Prostate gland (tissue), 2 donors: ENCODE data around the gene CARMIL1. TPM values are rescaled to one million over a fixed set of nuclear protein-coding genes. Genes with fewer than 3 reads are reported as not detected.

Experiments
- DNase-seq: peaks from one replicate; pipeline ENCODE4 v3.0.0-alpha.2; 2019; ENCODE audit warnings: low spot score
- H3K27ac ChIP-seq, 2 donors: fragments of 200-600 bp; sonication (generic); 2 replicates each; pipeline ENCODE4 v1.5.1; 2017 to 2019
- H3K27me3 ChIP-seq: fragments of 200-600 bp; sonication (generic); replicated peaks from 2 replicates; pipeline ENCODE4 v1.5.1; 2019; ENCODE audit not compliant: insufficient read depth
- H3K36me3 ChIP-seq, 2 donors: fragments of 200-600 bp; sonication (generic); 1 replicate in 1 of 2; 2 replicates in 1 of 2; pipeline versions ENCODE4 v1.5.1 to v1.8.1; 2017 to 2019
- H3K4me1 ChIP-seq: fragments of 200-600 bp; sonication (generic); replicated peaks from 2 replicates; pipeline ENCODE4 v1.5.1; 2019
- H3K4me3 ChIP-seq, 2 donors: fragments of 200-600 bp; sonication (generic); 2 replicates each; pipeline ENCODE4 v1.5.1; 2017 to 2019
- H3K9me3 ChIP-seq: fragments of 200-600 bp; sonication (generic); 2 replicates; pipeline ENCODE4 v1.5.1; 2017
- POLR2A ChIP-seq: fragments of 450-650 bp; IDR thresholded peaks from one replicate; pipeline ENCODE4 v1.6.1; 2016; ENCODE audit warnings: antibody characterized with exemption, mild to moderate bottlenecking
- POLR2AphosphoS5 ChIP-seq: sonication (generic); formaldehyde crosslinking; IDR thresholded peaks from one replicate; pipeline ENCODE4 v1.6.1; 2017; ENCODE audit warnings: antibody characterized with exemption
- WGBS: methylation state at CpG from one replicate; pipeline ENCODE4 v1.1.5; 2018; 5-methylcytosine and 5-hydroxymethylcytosine counted together
- intact Hi-C: fragments of 100-400 bp; cut with DNase I; formaldehyde crosslinking; loops from one replicate; pipeline ENCODE4 v1.14.2; 2022
- total RNA-seq, 2 donors: library from RNA; depleted of rRNA; stranded (reverse); fragments of >200 nt; gene quantifications; one replicate each; pipeline ENCODE4 v1.1.0, GENCODE V29; 2016
- TF ChIP-seq, protein P1 (sequence below), 4 experiments: fragments of 200-600 bp in 2 of 4; fragments of 450-650 bp in 2 of 4; sonication (generic) in 2 of 4; IDR thresholded peaks; 1 replicate in 3 of 4; 2 replicates in 1 of 4; pipeline ENCODE4 v1.5.1; 2016 to 2019; ENCODE audit warnings: antibody characterized with exemption in 4 of 4, mild to moderate bottlenecking in 2 of 4, moderate library complexity in 2 of 4

The CARMIL1 gene
- total RNA-seq, 2 donors from 2014 or later = 12.9 to 71.7 TPM

DNA sequence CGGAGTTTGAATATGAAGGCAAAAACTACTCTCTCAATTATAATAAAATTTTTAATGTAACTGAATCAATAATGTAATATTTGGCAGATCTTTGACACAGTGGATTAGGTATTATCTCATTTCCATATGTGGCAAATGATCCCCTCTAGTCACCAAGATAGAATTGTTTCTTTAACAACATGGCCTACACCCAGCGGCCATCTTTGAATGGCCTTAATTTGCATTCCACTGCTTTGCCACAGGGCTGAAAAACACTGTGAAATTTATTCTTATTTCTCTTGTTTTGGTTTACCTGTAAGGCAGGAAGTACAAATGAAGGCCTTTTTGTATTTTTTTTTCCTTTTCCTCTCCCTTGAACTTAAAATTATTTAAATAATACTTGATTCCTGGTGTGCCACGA is 210.2 kb downstream of the CARMIL1 start:
- Histone ChIP-seq H3K9me3 (no peaks in the 10 kb centered on the region), H3K27me3 (no peaks in the 10 kb centered on the region), H3K4me1 (no peaks in the 10 kb centered on the region), H3K27ac (no peak overlapping the region), H3K36me3 (no peaks in the 10 kb centered on the region), H3K4me3 (no peak overlapping the region)
- intact Hi-C loops = no loop called here
- TF ChIP-seq, protein P1, sequence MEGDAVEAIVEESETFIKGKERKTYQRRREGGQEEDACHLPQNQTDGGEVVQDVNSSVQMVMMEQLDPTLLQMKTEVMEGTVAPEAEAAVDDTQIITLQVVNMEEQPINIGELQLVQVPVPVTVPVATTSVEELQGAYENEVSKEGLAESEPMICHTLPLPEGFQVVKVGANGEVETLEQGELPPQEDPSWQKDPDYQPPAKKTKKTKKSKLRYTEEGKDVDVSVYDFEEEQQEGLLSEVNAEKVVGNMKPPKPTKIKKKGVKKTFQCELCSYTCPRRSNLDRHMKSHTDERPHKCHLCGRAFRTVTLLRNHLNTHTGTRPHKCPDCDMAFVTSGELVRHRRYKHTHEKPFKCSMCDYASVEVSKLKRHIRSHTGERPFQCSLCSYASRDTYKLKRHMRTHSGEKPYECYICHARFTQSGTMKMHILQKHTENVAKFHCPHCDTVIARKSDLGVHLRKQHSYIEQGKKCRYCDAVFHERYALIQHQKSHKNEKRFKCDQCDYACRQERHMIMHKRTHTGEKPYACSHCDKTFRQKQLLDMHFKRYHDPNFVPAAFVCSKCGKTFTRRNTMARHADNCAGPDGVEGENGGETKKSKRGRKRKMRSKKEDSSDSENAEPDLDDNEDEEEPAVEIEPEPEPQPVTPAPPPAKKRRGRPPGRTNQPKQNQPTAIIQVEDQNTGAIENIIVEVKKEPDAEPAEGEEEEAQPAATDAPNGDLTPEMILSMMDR (IDR thresholded peaks at IDR 0.05) = no peak
- TF ChIP-seq POLR2A = no peak
- TF ChIP-seq POLR2AphosphoS5 = no peak
- WGBS = 75% methylated on average over 3 of the region's 3 CpGs
- no peak for DNase-seq

DNA sequence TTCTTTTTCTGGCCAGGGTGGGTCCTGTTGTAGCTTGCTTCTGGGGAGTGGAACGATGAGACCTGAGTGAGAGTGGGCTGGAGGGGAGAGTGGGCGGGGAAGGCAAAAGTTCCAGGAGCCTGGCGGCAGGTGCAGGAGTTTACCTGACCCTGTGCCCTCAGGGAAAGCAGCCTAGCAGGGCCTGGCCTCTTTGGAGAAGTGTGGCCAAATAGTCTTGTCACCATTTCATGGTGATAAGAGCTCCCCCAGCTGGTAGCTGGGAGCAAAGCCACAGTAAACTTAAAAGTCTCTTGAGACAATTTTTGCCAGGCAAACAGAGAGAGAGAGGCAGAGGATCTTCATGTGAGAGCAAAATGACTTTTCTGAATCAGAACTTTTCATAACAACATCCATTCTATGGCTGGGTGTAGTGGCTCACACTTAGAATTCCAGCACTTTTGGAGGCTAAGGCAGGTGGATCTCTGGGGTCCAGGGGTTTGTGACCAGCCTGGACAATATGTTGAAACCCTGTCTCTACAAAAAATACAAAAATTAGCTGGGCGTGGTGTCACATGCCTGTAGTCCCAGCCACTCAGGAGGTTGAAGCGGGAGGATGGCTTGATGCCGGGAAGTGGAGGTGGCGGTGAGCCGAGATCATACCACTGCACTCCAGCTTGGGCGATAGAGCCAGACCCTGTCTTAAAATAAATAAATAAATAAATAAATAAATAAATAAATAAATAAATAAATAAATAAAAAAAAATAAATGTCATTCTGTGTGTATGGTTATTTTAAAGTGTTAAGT is 211.0 kb downstream of the CARMIL1 start:
- H3K27me3 ChIP-seq = no peaks in the 10 kb centered on the region
- no peaks in the 10 kb centered on the region for H3K9me3 ChIP-seq
- no peaks in the 10 kb centered on the region for H3K36me3 ChIP-seq
- DNase-seq = peak; percentile 68
- no peak overlapping the region for H3K27ac ChIP-seq
- no peak overlapping the region for H3K4me3 ChIP-seq
- no peaks in the 10 kb centered on the region for H3K4me1 ChIP-seq
- TF ChIP-seq POLR2AphosphoS5 (peak; percentile 48), POLR2A (no peak)
- TF ChIP-seq, protein P1 (IDR thresholded peaks at IDR 0.05) = peak; percentile 32 to 84 (median 76)
- intact Hi-C loops = loop anchor here (1.0 to 10.0 kb wide), 2 partner anchors 65 to 211 kb away; partner anchors contain the start of gene CARMIL1
- WGBS = 61% methylated on average over 9 of the region's 9 CpGs

DNA sequence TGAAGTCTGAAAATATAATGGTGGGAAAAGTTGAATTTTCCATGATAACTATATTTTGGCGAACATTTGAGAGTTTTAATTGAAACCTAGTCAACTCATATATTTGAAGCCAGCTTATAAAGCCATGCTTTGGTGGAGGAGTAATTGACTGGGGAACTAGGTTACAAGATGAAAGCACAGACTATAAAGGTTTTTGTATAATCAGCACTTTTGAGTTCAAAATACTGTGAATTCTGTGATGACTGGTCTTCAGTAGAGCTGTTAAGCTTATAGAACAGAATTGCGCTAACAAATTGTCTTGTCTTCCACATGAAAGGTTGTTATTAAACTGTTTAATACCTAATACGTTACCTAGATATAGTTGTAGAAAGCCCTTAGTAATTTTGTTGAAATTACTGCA is 213.8 kb downstream of the CARMIL1 start:
- intact Hi-C loops = loop anchor here (10.0 kb wide), 1 partner anchor 62 kb away; no protein-coding TSS in a partner anchor
- H3K27me3 ChIP-seq = no peaks in the 10 kb centered on the region
- H3K36me3 ChIP-seq = no peaks in the 10 kb centered on the region
- DNase-seq = no peak
- TF ChIP-seq POLR2AphosphoS5 (no peak), POLR2A (no peak)
- TF ChIP-seq, protein P1 (IDR thresholded peaks at IDR 0.05) = no peak
- 91% methylated on average over 3 of the region's 3 CpGs for WGBS
- H3K9me3 ChIP-seq = no peaks in the 10 kb centered on the region
- no peak overlapping the region for H3K27ac ChIP-seq
- no peaks in the 10 kb centered on the region for H3K4me1 ChIP-seq
- H3K4me3 ChIP-seq = no peak overlapping the region

DNA sequence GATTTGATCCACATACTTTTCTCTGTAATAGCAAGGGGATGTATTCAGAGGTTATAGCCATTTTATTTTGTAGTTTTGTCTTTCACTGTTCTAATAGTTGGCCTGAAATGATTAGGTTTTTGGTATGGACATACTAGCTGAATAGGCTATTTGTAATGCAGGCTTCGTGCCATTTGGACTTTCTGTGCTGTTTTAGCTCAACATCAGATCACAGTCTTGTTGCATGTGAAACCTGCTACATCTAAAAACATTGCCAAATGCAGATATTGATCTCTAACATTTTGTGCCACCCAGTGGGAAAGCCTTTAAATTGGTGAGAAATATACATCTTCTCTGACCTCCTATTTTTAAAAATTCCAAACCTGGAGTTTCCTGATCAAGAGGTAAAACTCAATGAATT is 215.3 kb downstream of the CARMIL1 start:
- 83% methylated on average over 1 of the region's 1 CpG for WGBS
- H3K36me3 ChIP-seq = no peaks in the 10 kb centered on the region
- no peak for DNase-seq

More for the DNA sequence above, 215.3 kb downstream of the CARMIL1 start:
- no peaks in the 10 kb centered on the region for H3K4me1 ChIP-seq
- H3K4me3 ChIP-seq = no peak overlapping the region
- H3K27ac ChIP-seq = no peak overlapping the region
- intact Hi-C loops = loop anchor here (10.0 kb wide), 1 partner anchor 60 kb away; no protein-coding TSS in a partner anchor
- no peaks in the 10 kb centered on the region for H3K27me3 ChIP-seq
- TF ChIP-seq, protein P1 (IDR thresholded peaks at IDR 0.05) = no peak
- TF ChIP-seq POLR2AphosphoS5 (no peak), POLR2A (no peak)
- no peaks in the 10 kb centered on the region for H3K9me3 ChIP-seq
